Renal cortical epithelial cell (primary cell): Measurements from ENCODE around the gene LIMK2. TPM values are rescaled to one million over a fixed set of nuclear protein-coding genes. Genes with fewer than 3 reads are reported as not detected.
"Not testable (repeated sequence)": the region's sequence is repeated elsewhere in the genome, so short reads cannot be mapped to it uniquely, and the experiment has no call there.

Experiments
- DNase-seq: peaks from one replicate; pipeline ENCODE4 v3.0.0-alpha.2; 2011; ENCODE audit warnings: low read depth
- total RNA-seq: library from RNA; depleted of rRNA; stranded (reverse); fragments of >200 nt; gene quantifications from 2 replicates; pipeline ENCODE4 v1.2.3, GENCODE V29; 2014

The LIMK2 gene
- total RNA-seq, 1 donor from 2014 or later: 106 TPM

- peak; percentile 73 for DNase-seq
Measured at GRCh38 chr22:31290494-31291471, 78.7 kb downstream of the LIMK2 start.

- DNase-seq: no peak
Measured at GRCh38 chr22:31291481-31292235, 79.6 kb downstream of the LIMK2 start.

GRCh38 chr22:31292236-31292989 lies 80.3 kb downstream of the LIMK2 start, which contains the start of gene PIK3IP1:
PIK3IP1 (minus strand) TSS chr22:31292488; CDS start chr22:31292344, 144 bp downstream.
- DNase-seq: peak; percentile 89

DNA sequence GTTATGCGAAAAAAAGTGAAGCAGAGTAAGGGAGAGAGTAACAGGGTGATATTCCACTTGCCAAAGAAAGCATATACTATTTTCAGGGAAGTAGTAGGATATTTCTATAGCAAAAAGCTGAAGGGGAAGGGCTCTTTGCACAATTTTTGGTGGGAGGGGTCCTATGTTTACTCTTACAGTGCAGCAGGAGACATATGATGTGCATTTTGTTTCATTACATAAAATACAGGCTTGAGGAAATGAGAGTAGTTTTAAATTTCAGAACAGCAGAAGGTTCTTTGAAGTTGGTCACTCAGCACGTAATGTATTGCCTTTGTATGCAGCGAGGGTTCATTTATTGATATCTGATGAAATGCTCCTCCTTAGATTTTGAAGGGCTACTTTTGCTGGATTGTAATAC lies 83.3 kb downstream of the LIMK2 start:
- no peak for DNase-seq

DNA sequence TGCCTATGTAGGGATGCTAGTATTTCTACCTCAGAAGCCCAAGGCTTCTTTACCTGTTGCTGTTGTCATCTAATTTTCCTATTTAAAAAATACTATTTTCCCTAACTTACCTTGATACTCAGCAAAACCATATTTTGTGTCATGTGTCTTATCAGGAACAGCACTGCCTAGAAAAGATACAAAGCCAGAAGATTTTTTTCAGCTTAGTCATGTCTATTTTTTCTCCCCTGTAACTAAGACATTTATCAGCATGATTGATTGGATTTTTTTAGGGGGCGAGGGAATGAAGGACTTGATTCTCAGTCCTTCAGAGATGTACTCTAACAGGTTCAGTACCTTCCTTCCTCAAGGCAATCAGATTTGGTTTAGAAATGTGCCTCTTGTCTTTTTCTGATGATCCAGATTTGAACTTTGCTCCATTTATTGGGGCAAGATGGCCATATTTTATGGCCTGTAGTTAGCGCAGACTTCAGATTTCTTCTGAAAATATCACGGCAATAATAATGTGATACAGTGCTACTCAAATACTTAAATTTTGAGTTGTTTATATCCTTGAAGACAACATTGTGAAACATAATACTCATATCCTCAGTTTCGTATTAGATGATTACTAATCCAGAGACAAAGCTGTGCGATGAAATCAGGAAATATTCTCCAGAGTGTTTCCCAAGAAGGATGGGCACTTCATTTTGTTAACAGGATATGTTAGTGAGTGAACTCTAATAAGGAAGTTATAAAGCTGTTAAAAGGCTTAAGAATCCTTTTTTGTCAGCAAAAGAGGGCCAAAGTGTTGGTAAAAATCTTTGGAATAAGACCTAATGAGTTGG lies 83.9 kb downstream of the LIMK2 start:
- peak; percentile 20 for DNase-seq

- DNase-seq: no peak
Measured at GRCh38 chr22:31300896-31301295, 88.8 kb downstream of the LIMK2 start.

DNA sequence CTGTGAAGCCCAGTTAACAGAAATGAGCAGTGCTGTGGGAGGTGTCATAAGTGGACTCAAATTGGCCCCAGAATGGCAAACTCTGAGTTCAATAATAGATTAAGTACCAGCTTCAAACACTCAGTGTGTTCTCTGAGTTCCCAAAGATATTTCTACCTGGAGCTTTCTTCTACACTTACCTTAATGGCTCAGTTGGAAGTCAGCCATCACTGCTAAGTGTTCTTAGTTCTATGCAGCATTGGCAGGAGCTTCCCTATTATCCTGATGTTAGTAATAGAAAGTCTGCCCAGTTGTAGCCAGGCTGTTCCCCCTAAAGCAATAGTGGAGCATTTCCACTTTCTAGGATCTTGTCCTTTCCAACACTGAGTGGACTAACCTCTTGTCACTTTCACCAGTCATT lies 89.9 kb downstream of the LIMK2 start:
- DNase-seq: no peak

DNA sequence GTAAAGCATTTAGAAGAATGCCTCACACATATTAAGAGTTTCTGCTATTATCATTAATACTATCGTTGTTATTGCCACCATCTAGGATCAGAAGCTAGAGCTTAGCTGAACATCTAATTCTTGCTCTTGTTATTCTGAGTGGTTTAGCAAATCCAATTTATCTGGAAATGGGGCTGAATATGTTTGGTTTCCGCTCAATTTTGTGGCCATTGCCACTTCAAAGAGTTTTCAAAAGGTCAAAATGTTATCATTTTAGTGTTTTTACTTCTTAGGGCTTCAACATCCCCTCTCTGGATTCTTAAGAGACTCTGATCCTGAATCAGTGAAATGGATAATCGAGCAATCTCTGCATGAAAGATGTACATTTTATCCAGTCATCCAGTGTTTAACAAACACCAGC lies 90.4 kb downstream of the LIMK2 start:
- DNase-seq: no peak

DNA sequence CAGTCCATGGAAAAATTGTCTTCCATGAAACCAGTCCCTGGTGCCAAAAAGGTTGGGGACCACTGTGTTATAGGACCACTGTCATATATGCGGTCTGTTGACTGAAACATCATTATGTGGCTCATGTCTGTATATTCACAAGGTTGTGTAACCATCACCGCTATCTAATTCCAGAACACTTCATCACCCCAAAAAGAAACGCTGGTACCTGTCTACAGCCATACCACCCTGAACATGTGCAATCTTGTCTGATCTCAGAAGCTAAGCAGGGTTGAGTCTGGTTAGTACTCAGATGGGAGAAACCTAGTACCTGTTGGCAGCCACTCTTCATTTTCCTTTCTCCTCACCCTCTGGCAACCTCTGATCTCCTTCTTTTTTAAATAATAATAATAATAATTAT lies 93.1 kb downstream of the LIMK2 start:
- DNase-seq: no peak

GRCh38 chr22:31308181-31308580 lies 96.1 kb downstream of the LIMK2 start:
- DNase-seq: no peak

DNA sequence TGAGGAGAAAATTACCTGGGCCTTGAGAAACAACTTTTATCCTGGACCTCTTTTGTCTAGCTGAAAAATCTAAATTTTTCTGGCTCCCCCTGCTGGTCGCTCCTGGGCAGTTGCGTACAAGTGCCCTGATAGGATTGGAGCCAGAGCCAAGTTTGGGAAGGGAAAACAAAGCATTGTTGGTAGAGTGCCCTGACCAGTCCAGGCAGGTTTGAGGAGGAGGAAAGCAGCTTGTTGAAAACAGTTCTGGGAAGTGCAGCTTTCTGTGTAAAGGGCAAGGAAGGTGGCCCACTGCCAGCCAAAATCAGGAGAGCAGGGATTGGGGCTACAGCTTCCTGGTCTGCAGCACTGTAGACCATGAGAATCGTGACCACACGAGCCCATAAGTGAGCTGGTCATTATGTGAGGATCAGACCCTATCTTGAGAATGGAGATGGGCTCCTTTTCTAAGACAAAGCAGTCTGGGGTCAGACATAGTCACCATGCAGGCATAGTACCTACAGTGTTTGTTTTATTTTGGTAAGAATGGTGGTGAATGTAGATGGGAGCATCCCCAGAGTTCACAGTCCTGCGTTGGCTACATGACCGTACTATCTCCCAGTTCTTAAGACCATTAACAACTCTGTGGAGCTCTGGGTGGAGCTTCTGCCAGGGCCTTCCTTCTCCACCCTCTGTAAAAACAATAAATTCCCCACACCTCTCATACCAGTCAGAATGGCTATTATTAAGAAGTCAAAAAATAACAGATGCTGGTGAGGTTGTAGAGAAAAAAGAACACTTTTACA lies 101.5 kb downstream of the LIMK2 start:
- peak; percentile 90 for DNase-seq

DNA sequence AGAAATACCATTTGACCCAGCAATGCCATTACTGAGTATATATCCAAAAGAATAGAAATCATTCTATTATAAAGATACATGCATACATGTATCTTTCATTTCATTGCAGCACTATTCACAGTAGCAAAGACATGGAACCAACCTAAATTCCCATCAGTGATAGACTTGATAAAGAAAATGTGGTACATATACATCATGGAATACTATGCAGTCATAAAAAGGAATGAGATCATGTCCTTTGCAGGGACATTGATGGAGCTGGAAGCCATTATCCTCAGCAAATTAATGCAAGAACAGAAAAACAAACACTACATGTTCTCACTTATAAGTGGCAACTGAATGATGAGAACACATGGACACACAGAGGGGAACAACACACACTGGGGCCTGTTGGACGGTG lies 102.1 kb downstream of the LIMK2 start:
- not testable (repeated sequence) for DNase-seq

DNA sequence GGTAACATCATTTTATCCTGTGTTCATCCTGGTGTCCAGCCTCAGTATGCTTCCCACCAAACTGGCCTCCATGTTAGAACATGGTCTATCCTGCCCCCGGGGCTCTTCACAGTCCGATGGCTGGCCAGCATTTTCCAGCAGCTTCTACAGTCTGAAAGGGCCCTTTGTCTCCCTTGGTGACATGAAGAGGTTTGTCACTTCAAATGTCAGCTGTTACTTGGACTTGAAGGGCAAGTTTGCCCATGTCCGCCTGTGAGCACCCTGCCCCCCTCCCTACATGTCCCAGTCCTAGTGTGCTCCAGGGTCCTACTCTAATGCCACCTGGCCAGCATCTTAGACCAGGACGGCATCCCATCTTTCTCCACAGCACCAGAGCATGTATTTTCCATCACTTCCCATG lies 109.3 kb downstream of the LIMK2 start:
- DNase-seq: no peak

DNA sequence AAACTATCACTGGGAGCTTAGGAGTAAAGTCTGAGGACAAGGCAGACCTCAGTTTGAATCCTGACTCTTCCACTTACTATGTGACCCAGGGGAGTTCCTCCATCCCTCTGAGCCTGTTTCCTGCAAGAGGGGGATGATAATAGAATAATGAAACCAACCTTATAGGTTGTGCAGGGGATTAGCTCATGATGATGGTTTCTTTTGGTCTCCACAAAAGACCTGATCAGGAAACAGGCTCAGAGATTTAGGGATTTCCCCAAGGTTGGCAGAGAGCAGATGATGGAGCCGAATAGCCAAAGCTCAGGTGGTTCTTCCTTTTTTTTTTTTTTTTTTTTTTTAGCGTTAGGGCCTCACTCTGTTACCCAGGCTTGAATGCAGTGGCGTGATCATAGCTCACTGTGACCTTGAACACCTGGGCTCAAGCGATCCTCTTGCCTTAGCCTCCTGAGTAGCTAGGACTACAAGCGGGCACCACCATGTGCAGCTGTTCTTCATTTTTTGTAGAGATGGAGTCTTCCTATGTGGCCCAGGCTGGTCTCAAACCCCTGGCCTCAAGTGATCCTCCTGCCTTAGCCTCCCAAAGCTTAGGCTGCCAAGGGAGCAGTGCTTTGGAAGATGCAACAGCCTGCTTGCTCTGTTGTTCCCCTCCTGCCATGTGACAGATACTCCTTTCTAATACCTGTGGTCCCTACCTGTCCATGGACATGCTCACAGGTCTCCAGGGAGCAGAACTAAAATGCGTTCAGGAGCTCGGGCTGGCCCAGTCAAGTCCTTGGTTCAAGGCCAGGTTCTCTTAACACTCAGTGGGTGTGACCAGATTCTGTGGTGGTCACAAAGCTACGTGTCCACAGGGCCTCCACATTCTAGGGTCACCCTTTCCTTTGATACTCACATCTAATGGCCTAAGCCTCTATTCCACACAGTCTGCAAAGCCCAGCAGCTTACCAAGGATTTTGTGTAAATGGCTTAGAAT lies 111.8 kb downstream of the LIMK2 start:
- no peak for DNase-seq

DNA sequence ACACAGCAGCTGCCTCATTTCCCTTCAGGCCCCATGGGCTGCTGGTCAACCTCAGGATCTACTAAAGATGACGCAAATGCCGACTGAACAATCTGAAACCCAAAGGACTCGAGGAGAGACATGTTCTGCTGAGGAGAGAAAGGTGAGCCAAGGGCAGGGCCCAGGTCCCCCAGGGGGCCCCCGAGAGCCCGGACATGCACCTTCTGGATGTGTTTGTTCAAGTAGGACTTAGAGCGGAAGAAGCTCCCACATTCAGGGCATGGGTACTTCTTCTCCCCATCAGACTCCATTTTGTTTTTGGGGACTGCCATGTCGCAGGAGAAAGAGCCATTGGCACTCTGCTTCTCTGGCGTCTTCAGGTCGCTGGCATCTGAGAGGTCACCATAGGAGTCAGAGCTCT lies 114.8 kb downstream of the LIMK2 start:
- DNase-seq: no peak

GRCh38 chr22:31327806-31328543 lies 115.9 kb downstream of the LIMK2 start:
- DNase-seq: no peak

DNA sequence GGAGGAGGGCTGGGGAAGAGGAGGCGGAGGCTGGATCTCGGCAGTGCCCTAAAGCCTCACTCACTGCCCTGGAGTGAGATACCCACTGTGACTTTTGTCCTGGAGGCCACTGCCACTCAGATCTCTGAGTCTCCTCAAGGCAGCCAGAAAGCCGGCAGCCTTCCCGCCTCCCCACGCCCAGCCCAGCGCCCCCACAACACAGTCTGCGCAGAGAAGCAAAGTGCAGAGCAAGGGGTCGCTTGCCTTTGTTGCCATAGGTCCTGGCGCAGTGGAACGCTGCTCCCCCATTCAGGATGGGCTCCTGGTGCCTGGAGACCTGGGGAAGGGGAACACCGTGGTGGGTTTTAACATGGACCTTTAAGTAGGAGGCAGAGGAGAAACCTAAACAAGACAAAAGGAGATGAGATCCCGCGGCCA lies 116.5 kb downstream of the LIMK2 start:
- DNase-seq: no peak

DNA sequence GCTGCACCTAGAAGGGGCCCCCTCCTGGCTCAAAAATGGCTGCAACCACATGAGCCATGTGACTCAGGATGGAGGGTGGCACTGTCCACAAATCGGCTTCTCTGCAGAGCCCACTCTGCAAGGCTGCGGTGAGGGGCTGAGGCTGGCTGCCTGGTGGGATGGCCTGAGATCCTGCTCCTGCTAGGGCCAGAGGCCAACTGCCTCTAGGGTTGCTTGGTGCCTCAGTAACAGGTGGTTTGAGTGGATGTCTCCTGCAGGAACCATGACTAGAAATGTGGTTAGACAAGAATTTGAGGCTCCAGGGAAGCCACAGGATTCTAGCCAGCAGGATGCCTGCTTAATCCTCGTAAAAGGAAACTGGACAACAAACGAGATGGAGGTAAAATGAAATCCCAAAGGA lies 116.9 kb downstream of the LIMK2 start:
- no peak for DNase-seq
